Ecto neural progenitor cell (in vitro differentiated cells): Measurements from ENCODE around the gene CD19.
"Not testable (repeated sequence)": the region's sequence is repeated elsewhere in the genome, so short reads cannot be mapped to it uniquely, and the experiment has no call there.

Source experiments
- DNase-seq: peaks from one replicate; pipeline ENCODE4 v3.0.0-alpha.2; 2018; ENCODE audit warnings: low spot score

Gene CD19

GRCh38 chr16:28936784-28937155, 5.0 kb downstream of the CD19 start:
- no peak for DNase-seq

- no peak for DNase-seq
Observed at GRCh38 chr16:28937222-28937876, 5.6 kb downstream of the CD19 start.

- DNase-seq, result no peak
Observed at GRCh38 chr16:28938721-28939120, 7.0 kb downstream of the CD19 start.

- not testable (repeated sequence) for DNase-seq
Observed at GRCh38 chr16:28939825-28940224, 8.1 kb downstream of the CD19 start.

GRCh38 chr16:28943281-28943680, 11.5 kb downstream of the CD19 start:
- no peak for DNase-seq

GRCh38 chr16:28946681-28947080, 14.9 kb downstream of the CD19 start:
- no peak for DNase-seq

- peak; percentile 100 for DNase-seq
Observed at GRCh38 chr16:28950648-28951409, 19.1 kb downstream of the CD19 start, which contains the start of gene NFATC2IP. Gene NFATC2IP, plus strand, starts transcription at chr16:28950937. Its CDS starts 75 bp downstream, at chr16:28951012.

GRCh38 chr16:28951410-28951943, 19.7 kb downstream of the CD19 start:
- DNase-seq, result no peak

GRCh38 chr16:28958216-28958615, 26.4 kb downstream of the CD19 start:
- DNase-seq, result no peak

GRCh38 chr16:28958836-28959235, 27.1 kb downstream of the CD19 start:
- DNase-seq, result no peak

GRCh38 chr16:28964072-28964471, 32.3 kb downstream of the CD19 start:
- no peak for DNase-seq

GRCh38 chr16:28964496-28964895, 32.7 kb downstream of the CD19 start:
- no peak for DNase-seq

GRCh38 chr16:28967156-28967555, 35.4 kb downstream of the CD19 start:
- no peak for DNase-seq

GRCh38 chr16:28969696-28970095, 37.9 kb downstream of the CD19 start:
- DNase-seq, result not testable (repeated sequence)

GRCh38 chr16:28974007-28974436, 42.3 kb downstream of the CD19 start:
- DNase-seq, result peak; percentile 78

GRCh38 chr16:28974437-28975157, 42.8 kb downstream of the CD19 start, which contains the start of gene SPNS1:
Gene SPNS1, plus strand, starts transcription at chr16:28974778. Its CDS starts 374 bp downstream, at chr16:28975152.
- peak; percentile 99 for DNase-seq

GRCh38 chr16:28975158-28975599, 43.4 kb downstream of the CD19 start:
- no peak for DNase-seq

- no peak for DNase-seq
Observed at GRCh38 chr16:28977703-28978662, 46.2 kb downstream of the CD19 start.

- DNase-seq, result not testable (repeated sequence)
Observed at GRCh38 chr16:28980330-28980729, 48.6 kb downstream of the CD19 start.

- no peak for DNase-seq
Observed at GRCh38 chr16:28980929-28981328, 49.2 kb downstream of the CD19 start.

- DNase-seq, result peak; percentile 54
Observed at GRCh38 chr16:28981517-28981916, 49.7 kb downstream of the CD19 start.
